HG03432 (cell line): ENCODE data around the gene RAB7B.

ENCODE experiments used
- ATAC-seq: cut with Tn5 transposase; IDR thresholded peaks from one replicate; pipeline ENCODE4 v1.9.1; 2021; ENCODE audit warnings: mild to moderate bottlenecking, moderate library complexity; ENCODE audit not compliant: unreplicated experiment

Gene RAB7B

DNA sequence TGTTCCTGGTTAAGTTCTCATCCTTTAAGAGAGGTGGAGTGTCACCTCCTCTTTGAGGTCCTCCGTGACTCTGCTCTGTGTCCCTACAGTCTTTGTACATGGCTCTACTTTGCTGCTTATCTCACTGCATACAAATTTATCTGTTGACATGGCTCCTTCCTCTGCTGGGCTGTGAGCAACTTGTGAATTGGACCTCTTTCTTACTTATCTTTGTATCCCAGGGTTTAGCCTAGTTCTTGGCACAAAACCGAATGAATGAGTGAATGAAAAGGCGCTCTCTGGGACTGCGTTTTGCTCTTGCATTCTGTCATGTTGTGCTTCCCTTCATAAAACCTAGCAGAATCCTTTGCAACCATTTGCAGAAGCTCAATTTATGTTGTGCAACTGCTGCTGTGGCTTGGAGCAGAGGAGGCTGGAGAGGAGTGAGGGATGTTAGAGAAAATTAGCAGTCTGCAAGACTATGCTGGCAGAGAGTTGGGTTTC, 72.4 kb downstream of the RAB7B start:
- no peak for ATAC-seq

DNA sequence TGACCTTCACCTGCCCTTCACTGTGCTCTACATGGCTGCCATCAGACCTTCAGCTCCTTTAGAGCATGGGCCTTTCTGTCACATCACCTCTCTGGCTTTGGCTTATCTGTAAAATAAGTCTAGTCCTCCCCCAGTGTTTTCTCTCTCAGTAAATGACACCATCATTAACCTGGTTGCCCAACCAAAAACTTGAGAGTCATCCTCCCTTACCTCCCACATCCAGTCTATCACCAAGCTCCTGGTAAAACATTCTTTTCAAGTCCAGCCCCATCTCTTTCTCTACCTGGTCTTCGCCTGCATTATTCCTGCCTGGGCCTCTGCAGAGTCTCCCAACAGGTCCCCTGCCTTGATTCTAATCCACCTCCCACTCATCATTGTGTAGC, 73.0 kb downstream of the RAB7B start:
- ATAC-seq = no peak

DNA sequence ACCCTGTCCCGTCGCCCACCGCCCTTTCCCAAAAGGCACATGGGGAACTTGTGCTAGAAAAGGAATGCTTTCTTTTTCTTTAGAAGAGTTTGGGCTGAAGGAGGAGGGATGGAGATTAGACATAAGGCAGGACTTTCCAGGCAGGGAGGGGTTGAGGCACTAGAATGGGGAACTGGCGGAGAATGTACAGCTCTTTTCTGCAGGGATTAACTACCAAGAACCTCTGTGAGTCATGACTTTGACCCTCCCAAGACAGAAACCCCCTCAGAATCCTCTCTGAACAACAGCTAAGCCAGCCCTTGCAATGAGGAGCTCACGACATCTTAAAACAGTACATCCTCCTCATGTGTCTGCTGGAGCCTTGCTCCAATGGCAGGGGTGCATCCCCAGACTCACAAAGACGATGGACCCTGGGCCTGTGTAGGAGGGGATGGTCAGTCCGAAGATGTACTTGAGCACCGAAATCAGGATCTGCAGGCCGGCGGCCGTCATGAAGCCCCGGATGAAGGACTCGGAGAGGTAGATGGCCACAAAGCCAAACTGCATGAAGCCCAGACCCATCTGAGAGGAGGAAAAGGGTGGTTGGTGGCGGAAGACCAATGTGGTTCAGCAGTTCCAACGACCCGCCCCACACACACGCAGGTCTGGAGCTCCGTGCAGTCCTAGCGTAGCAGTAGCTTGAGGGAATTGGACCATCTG, 73.5 kb downstream of the RAB7B start:
- no peak for ATAC-seq

DNA sequence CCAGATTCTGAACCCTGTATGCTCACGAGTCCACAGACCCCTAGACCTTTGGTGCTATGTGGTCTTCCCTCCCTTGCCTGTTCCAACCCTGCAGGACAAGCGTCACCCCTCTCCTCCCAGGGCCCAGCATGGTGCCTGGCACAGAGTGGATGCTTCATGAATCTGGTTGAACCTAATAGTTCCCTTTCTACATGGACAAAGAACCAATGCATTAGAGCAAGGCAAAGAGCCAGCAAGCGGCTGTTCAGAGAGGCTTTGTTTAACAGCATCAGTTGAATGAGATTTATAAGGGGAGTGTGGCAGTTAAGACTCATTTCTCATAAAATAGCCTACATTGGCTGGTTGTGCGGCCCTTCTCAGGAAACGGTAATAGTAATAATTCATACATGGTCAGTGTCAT, 74.9 kb downstream of the RAB7B start:
- no peak for ATAC-seq

DNA sequence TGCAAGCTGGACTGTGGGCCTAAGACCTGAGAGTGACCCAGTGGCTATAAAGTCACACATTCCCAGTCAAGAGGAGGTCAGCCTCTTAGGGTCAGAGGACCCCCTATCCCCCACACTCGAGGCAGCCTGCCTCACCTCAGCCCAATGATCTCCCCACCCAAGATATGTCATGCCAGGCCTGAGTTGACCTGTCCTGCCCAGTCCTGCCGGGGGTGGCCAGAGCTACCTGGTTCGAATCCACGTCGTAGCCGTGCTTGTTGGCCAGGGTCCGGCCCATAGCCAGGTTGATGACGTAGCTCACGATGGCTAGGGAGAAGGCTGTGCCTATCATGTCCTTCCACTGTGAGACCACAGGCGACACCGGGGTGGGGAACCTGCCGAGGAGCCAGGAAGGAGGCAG, 75.5 kb downstream of the RAB7B start:
- no peak for ATAC-seq

DNA sequence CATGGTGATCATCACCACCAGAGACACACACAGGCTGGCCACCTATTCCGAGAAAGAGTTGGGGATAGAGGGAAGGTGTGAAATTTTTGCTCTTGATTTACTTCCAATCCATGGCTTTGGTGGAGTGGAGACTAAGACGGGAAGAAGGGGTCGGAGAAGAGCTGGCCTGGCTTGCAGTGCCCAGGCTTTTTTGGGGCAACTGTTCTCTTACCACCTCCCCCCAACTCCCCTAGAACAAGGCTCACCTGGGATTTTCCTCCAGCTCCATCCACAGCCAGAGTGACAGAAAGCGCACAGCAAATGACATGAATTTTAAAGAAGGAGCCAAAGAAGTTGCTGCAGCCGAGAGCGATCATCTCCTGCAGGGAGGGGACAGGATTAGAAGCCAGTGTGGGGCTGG, 75.9 kb downstream of the RAB7B start:
- ATAC-seq = no peak
